HepG2 (cell line): ENCODE results near the gene VAV2. TPM values are rescaled to one million over a fixed set of nuclear protein-coding genes. Genes with fewer than 3 reads are reported as not detected.
"Not testable (repeated sequence)": the region's sequence is repeated elsewhere in the genome, so short reads cannot be mapped to it uniquely, and the experiment has no call there.

Experiments used
- ATAC-seq: fragments of 200-7000 bp; cut with Tn5 transposase; 3 replicates; pipeline ENCODE4 v1.9.1; 2020; ENCODE audit warnings: mild to moderate bottlenecking, moderate library complexity
- BruUV-seq: library from RNA; stranded (reverse); fragments of 400-500 nt; replicated peaks from 2 replicates; lab custom pipeline; 2021; lab: Mats Ljungman, UMichigan
- CTCF ChIA-PET: fragments of 300-600 bp; formaldehyde crosslinking; extraction: SDS; loops from one replicate; lab custom pipeline; 2021; ENCODE audit warnings: low total read pairs, inconsistent platforms, low intra/inter-chr PET ratio; lab: Yijun Ruan, JAX
- POLR2A ChIA-PET: fragments of 350-600 bp; sonication (Branson Sonifier 250); formaldehyde crosslinking; loops from one replicate; lab custom pipeline; 2020; ENCODE audit warnings: antibody characterized with exemption, inconsistent platforms; lab: Yijun Ruan, JAX
- DNase-seq: peaks from one replicate; pipeline ENCODE4 v3.0.0-alpha.2; 2015; ENCODE audit warnings: low spot score
- FAIRE-seq: peaks from 3 replicates; lab custom pipeline; 2011; peaks lifted over from hg19 to GRCh38; lab: Jason Lieb, UNC
- H2AFZ ChIP-seq: one replicate; pipeline ENCODE4 v1.6.1; 2011; ENCODE audit warnings: low read length, inconsistent platforms
- H3K27ac ChIP-seq: fragments of 300-600 bp; 3 replicates; pipeline ENCODE4 v1.8.0; 2011; ENCODE audit warnings: mixed run types, mild to moderate bottlenecking, mixed read lengths, low read length, inconsistent platforms; ENCODE audit not compliant: insufficient read depth; ENCODE audit errors: extremely low read length
- H3K27me3 ChIP-seq, 2 experiments: fragments of 200-600 bp in 1 of 2; 2 replicates in 1 of 2; 3 replicates in 1 of 2; pipeline versions ENCODE4 v1.6.0 to v1.8.0; 2011; ENCODE audit warnings: low read length in 2 of 2, mild to moderate bottlenecking in 2 of 2, moderate library complexity in 2 of 2, inconsistent platforms in 1 of 2; ENCODE audit not compliant: insufficient read depth in 2 of 2, control insufficient read depth in 1 of 2
- H3K36me3 ChIP-seq, 2 experiments: fragments of 200-600 bp in 1 of 2; replicated peaks in 1 of 2; 2 replicates in 1 of 2; 3 replicates in 1 of 2; pipeline versions ENCODE4 v1.5.1 to v1.8.0; 2011; ENCODE audit warnings: low read length in 2 of 2, inconsistent platforms in 1 of 2; ENCODE audit not compliant: insufficient read depth in 2 of 2, control insufficient read depth in 1 of 2
- H3K4me1 ChIP-seq: 2 replicates; pipeline ENCODE4 v1.5.1; 2012; ENCODE audit warnings: low read length, inconsistent platforms; ENCODE audit not compliant: insufficient read depth
- H3K4me2 ChIP-seq: 2 replicates; pipeline ENCODE4 v1.6.0; 2011; ENCODE audit warnings: low read depth, low read length, inconsistent platforms
- H3K4me3 ChIP-seq, 3 experiments: fragments of 200-600 bp in 1 of 3; sonication (generic), shearing (Covaris generic) in 1 of 3; replicated peaks in 1 of 3; 2 replicates each; pipeline ENCODE4 v1.5.1; 2011 to 2016; ENCODE audit warnings: low read length in 3 of 3, inconsistent platforms in 2 of 3, low read depth in 2 of 3, mild to moderate bottlenecking in 2 of 3, control low read depth in 1 of 3, mixed read lengths in 1 of 3; ENCODE audit not compliant: insufficient read depth in 1 of 3
- H3K79me2 ChIP-seq: one replicate; pipeline ENCODE4 v1.6.1; 2011; ENCODE audit warnings: low read length, inconsistent platforms; ENCODE audit not compliant: insufficient read depth
- H3K9ac ChIP-seq: 2 replicates; pipeline ENCODE4 v1.6.0; 2011; ENCODE audit warnings: mild to moderate bottlenecking, low read depth, low read length, inconsistent platforms; ENCODE audit not compliant: insufficient read depth
- H3K9me3 ChIP-seq: 2 replicates; pipeline ENCODE4 v1.5.1; 2012; ENCODE audit warnings: mild to moderate bottlenecking, low read length
- H4K20me1 ChIP-seq: 2 replicates; pipeline ENCODE4 v1.6.0; 2011; ENCODE audit warnings: inconsistent platforms, mild to moderate bottlenecking, low read length, moderate library complexity; ENCODE audit not compliant: insufficient read depth
- ZBTB33 ChIP-seq: sonication (generic); formaldehyde crosslinking; IDR thresholded peaks from 2 replicates; pipeline ENCODE4 v1.4.0; 2020; ENCODE audit warnings: missing genetic modification reagents
- ZBTB38 ChIP-seq: sonication (generic); formaldehyde crosslinking; IDR thresholded peaks from 2 replicates; pipeline ENCODE4 v1.5.1; 2020; ENCODE audit warnings: mild to moderate bottlenecking, missing genetic modification reagents
- ZNF687 ChIP-seq: sonication (generic); formaldehyde crosslinking; IDR thresholded peaks from 2 replicates; pipeline ENCODE4 v1.5.1; 2020; ENCODE audit warnings: mild to moderate bottlenecking, missing genetic modification reagents, moderate library complexity
- WGBS: methylation state at CpG from one replicate; pipeline ENCODE4 v1.1.6; 2017; ENCODE audit warnings: low lambda C conversion rate; 5-methylcytosine and 5-hydroxymethylcytosine counted together
- in situ Hi-C: cut with HindIII; loops from 2 replicates; pipeline ENCODE4 v1.10.0; 2017; ENCODE audit warnings: low pct_unique_long_range_greater_than_20kb; ENCODE audit not compliant: extremely low pct_ligation_motif_present
- intact Hi-C: fragments of 100-400 bp; cut with micrococcal nuclease; formaldehyde crosslinking; loops from one replicate; pipeline ENCODE4 v1.10.0; 2022; ENCODE audit not compliant: unreplicated experiment
- polyA plus RNA-seq, 8 experiments: library from polyadenylated mRNA; depleted of rRNA in 3 of 8; stranded (reverse) in 7 of 8; unstranded in 1 of 8; fragments of >200 nt; fragmentation: Illumina TruSeq in 4 of 8; extraction: Trizol in 4 of 8; gene quantifications; 2 replicates each; pipeline versions ENCODE4 v1.2.1 to v1.2.3, GENCODE V29; 2011 to 2016; ENCODE audit warnings: low read depth in 4 of 8, missing spikeins in 1 of 8, mixed read lengths in 1 of 8; ENCODE audit not compliant: insufficient read depth in 1 of 8
- total RNA-seq, 5 experiments: library from RNA; depleted of rRNA; stranded (reverse); fragments of >200 nt; fragmentation: Illumina TruSeq; extraction: Trizol; gene quantifications; 2 replicates each; pipeline ENCODE4 v1.2.3, GENCODE V29; 2016; ENCODE audit warnings: low read depth in 1 of 5

The VAV2 gene
- total and polyA plus RNA-seq, 2 of the 13 experiments (the other 11 are each of a cell fraction or from before 2014, with no cell fraction given) = 22.5 to 22.9 TPM

- TF ChIP-seq ZBTB38 (CRISPR knock-in tag) (peak; percentile 52; the same call in 1 of the 2 replicates), ZNF687 (peak; percentile 17; the same call in 1 of the 2 replicates), ZBTB33 (0 out of 2 replicates have a peak, but pooled peaks have one; percentile 32)
- TF ChIP-seq, all 625 proteins: peak for 3; not testable (repeated sequence) for 622
- H3K9me3 ChIP-seq, H3K27me3 ChIP-seq, CTCF ChIA-PET, H3K36me3 ChIP-seq, H3K4me3 ChIP-seq, BruUV-seq, intact Hi-C loops, FAIRE-seq, DNase-seq, H2AFZ ChIP-seq, in situ Hi-C loops, H4K20me1 ChIP-seq, H3K27ac ChIP-seq, ATAC-seq, H3K9ac ChIP-seq, H3K4me2 ChIP-seq, POLR2A ChIA-PET: not testable (repeated sequence)
- 91% methylated on average over 12 of the region's 13 CpGs for WGBS
- peaks cover 22% of the 10 kb centered on the region for H3K79me2 ChIP-seq
- peaks cover 59% of the 10 kb centered on the region for H3K4me1 ChIP-seq
Measured at GRCh38 chr9:133896007-133896406, 96.1 kb downstream of the VAV2 start.
